ENCODE measurements around the gene PIGT.

- peak; percentile 54 for TF ChIP-seq CTCF (IDR thresholded peaks at IDR 0.05)
- no peak for TF ChIP-seq REST (IDR thresholded peaks at IDR 0.05; ENCODE audit: insufficient read depth in 1 of 2, low read depth in 2 of 2, low read length in 1 of 2)
- TF ChIP-seq POLR2AphosphoS5 (IDR thresholded peaks at IDR 0.05; ENCODE audit: low read depth, low read length), result no peak
- TF ChIP-seq SIN3A (IDR thresholded peaks at IDR 0.05; ENCODE audit: borderline replicate concordance, insufficient read depth, low read depth, low read length), result no peak
Observed at GRCh38 chr20:45470937-45471336, 55.0 kb downstream of the PIGT start.
